Body of pancreas (tissue), 4 donors: Measurements from ENCODE around the gene EVA1C. TPM values are rescaled to one million over a fixed set of nuclear protein-coding genes. Genes with fewer than 3 reads are reported as not detected.

Source experiments
- ATAC-seq: fragments of 150-250 bp; one replicate; pipeline ENCODE4 v1.9.1; 2016
- DNase-seq, 4 donors: peaks; one replicate each; pipeline ENCODE4 v3.0.0-alpha.2; 2019
- H3K27ac ChIP-seq, 4 donors: fragments of 200-600 bp; sonication (generic); 1 replicate in 3 of 4; 2 replicates in 1 of 4; pipeline versions ENCODE4 v1.5.1 to v1.6.1; 2016 to 2019; ENCODE audit warnings: mild to moderate bottlenecking in 1 of 4, mixed read lengths in 1 of 4, moderate library complexity in 1 of 4
- H3K27me3 ChIP-seq, 2 donors: fragments of 200-600 bp; sonication (generic); one replicate each; pipeline ENCODE4 v1.6.0; 2016; ENCODE audit warnings: mild to moderate bottlenecking in 1 of 2
- H3K36me3 ChIP-seq, 2 donors: fragments of 200-600 bp; sonication (generic); replicated peaks in 1 of 2; 2 replicates each; pipeline ENCODE4 v1.5.1; 2016; ENCODE audit warnings: low read depth in 2 of 2; ENCODE audit not compliant: insufficient read depth in 1 of 2
- H3K4me1 ChIP-seq: fragments of 200-600 bp; sonication (generic); one replicate; pipeline ENCODE4 v1.6.0; 2016
- H3K4me3 ChIP-seq, 2 donors: fragments of 200-600 bp; sonication (generic); 1 replicate in 1 of 2; 2 replicates in 1 of 2; pipeline ENCODE4 v1.5.1; 2016 to 2019
- H3K9me3 ChIP-seq, 3 donors: fragments of 200-600 bp; sonication (generic); 1 replicate in 2 of 3; 2 replicates in 1 of 3; pipeline ENCODE4 v1.5.1; 2016
- POLR2A ChIP-seq, 3 donors: fragments of 450-650 bp; IDR thresholded peaks; one replicate each; pipeline ENCODE4 v1.6.1; 2016; ENCODE audit warnings: antibody characterized with exemption in 3 of 3, mild to moderate bottlenecking in 2 of 3
- WGBS, 2 donors: methylation state at CpG; one replicate each; pipeline ENCODE4 v1.1.5; 2017; 5-methylcytosine and 5-hydroxymethylcytosine counted together
- intact Hi-C: fragments of 100-400 bp; cut with DNase I; formaldehyde crosslinking; loops from one replicate; pipeline ENCODE4 v1.15.1; 2023
- total RNA-seq, 2 donors: library from RNA; depleted of rRNA; stranded (reverse); fragments of >200 nt; gene quantifications; one replicate each; pipeline ENCODE4 v1.1.0, GENCODE V29; 2016
- TF ChIP-seq, protein P1 (sequence below), 7 experiments: fragments of 450-650 bp in 4 of 7; fragments of 200-600 bp in 3 of 7; sonication (generic) in 3 of 7; IDR thresholded peaks; one replicate each; pipeline ENCODE4 v1.5.1; 2016 to 2019; ENCODE audit warnings: antibody characterized with exemption in 7 of 7

EVA1C gene
- total RNA-seq, 2 donors from 2014 or later = 16.5 to 24.4 TPM

DNA sequence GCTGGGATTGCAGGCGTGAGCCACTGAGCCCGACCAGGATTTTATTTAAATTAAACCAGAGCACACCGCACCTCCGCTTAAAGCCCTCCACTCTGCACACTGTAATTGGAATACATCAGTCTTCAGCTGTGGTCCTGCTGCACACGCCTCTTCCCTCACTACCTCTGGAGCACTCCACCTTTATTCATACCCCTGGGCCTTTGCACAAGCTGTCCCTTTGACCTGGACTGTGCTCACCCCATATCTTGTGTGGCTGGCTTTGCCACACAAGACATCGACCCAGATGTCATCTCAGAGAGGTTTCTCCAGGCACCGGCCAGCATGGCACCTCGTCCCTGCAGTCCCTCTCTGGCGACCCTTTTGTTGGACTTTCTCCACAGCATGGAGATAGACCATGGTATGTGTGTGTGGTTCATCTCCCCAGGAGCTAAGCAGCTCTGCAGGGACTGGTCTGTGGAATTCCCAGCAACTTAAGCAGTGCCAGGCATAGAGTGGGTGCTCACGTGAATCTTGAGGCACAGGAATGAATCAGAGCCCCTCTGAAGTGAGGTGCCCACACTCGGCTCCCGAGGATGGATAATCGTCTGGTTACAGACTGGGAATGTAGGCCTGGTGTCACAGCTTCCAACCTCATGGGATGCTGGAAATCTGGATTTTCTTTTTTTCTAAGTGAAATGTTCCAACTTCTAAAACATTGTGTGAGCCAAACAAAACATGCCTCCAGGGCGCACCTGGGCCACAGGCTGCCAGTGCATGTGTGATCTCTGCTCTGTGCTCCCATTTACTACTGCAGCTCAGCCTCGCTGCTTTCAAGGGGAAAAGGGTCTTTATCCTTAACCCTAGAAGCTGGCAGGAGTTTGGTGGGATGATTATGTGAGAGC lies 61.9 kb downstream of the EVA1C start:
- TF ChIP-seq, protein P1, sequence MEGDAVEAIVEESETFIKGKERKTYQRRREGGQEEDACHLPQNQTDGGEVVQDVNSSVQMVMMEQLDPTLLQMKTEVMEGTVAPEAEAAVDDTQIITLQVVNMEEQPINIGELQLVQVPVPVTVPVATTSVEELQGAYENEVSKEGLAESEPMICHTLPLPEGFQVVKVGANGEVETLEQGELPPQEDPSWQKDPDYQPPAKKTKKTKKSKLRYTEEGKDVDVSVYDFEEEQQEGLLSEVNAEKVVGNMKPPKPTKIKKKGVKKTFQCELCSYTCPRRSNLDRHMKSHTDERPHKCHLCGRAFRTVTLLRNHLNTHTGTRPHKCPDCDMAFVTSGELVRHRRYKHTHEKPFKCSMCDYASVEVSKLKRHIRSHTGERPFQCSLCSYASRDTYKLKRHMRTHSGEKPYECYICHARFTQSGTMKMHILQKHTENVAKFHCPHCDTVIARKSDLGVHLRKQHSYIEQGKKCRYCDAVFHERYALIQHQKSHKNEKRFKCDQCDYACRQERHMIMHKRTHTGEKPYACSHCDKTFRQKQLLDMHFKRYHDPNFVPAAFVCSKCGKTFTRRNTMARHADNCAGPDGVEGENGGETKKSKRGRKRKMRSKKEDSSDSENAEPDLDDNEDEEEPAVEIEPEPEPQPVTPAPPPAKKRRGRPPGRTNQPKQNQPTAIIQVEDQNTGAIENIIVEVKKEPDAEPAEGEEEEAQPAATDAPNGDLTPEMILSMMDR (IDR thresholded peaks at IDR 0.05) = no peak
- H3K36me3 ChIP-seq = no peaks in the 10 kb centered on the region
- peaks cover 31% of the 10 kb centered on the region for H3K4me1 ChIP-seq
- 81 to 87% methylated on average over 15 of the region's 15 CpGs for WGBS, 2 donors
- H3K27ac ChIP-seq = peak overlapping the region in 3 of 4 donors; percentile 41 to 83 (median 81)
- H3K9me3 ChIP-seq = no peaks in the 10 kb centered on the region
- DNase-seq = no peak
- intact Hi-C loops = no loop called here
- no peak for ATAC-seq
- no peaks in the 10 kb centered on the region for H3K27me3 ChIP-seq
- no peak overlapping the region for H3K4me3 ChIP-seq

DNA sequence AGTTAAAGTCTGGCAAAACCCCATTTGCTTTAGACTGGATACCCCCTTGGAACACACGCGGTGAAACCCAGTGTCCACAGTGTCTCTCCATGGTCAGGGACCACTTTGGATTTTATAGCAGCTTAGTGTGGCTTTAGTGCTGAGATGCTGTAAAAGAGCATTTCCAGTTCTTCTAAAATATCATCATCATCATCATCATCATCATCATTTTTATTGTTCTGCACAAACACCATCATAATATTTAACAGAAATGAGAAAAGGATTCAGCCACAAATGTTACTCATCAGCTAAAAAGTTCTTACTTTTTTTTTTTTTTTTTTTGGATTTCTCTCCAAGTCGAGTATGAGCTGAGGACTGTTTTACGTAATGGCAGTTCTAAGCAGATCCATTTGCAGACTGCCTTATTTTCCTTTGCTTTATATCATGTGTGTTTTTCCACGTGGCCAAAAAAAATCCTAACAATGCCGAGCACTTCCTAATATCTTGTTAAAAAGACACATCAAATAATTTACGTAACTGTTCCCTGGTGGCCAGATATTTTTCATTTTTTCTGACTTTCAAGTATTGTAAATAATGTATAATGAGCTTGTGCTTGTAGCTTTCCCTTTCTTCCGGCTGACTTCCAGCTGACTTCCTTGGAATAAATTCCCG lies 62.8 kb downstream of the EVA1C start:
- intact Hi-C loops = no loop called here
- Histone ChIP-seq H3K27ac (peak overlapping the region in 3 of 4 donors; percentile 41 to 83 (median 81)), H3K36me3 (no peaks in the 10 kb centered on the region), H3K27me3 (no peaks in the 10 kb centered on the region), H3K4me1 (peaks cover 31% of the 10 kb centered on the region), H3K9me3 (no peaks in the 10 kb centered on the region), H3K4me3 (no peak overlapping the region)
- DNase-seq (no peak), ATAC-seq (peak; percentile 36)
- TF ChIP-seq, protein P1 (IDR thresholded peaks at IDR 0.05) = no peak
- TF ChIP-seq POLR2A (IDR thresholded peaks at IDR 0.05) = no peak
- WGBS, 2 donors = 27 to 42% methylated on average over 9 of the region's 9 CpGs

DNA sequence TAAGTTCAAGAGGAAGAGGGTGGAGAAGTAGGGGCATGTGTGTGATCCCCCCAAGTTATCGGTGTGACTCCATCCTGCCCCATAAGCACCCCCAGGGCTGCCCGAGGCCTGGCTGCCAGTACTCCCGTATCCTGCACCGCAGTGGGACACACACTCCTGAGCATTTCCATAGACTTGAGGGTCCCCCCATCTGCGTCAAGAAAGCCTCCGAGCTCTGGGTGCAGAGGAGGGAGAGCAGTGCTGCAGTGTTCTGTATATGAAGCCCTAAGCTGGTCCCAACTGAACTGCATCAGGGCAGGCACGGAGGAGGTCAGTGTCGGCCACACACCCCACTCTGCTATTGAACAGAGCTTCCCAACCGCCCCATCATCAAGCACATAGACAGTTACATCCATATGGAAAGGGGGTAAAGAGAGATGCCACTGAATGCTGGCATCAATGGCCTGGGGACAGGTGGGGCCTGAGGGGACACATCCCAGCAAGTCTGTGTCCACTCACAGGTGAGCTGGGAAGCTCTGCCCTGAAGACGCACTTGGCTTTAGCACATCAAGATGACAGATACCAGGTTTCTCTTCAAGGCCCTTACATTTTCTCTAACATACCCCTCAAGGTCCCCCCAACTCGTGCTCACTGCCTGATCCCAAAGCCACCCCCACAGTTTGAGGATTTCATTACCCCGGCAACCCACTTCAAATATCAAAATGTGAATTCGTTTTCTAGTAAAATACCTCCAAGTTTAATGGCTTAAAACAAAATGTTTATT lies 64.3 kb downstream of the EVA1C start:
- DNase-seq (no peak), ATAC-seq (no peak)
- Histone ChIP-seq H3K27ac (peak overlapping the region in 3 of 4 donors; percentile 41 to 83 (median 81)), H3K9me3 (no peaks in the 10 kb centered on the region), H3K36me3 (no peaks in the 10 kb centered on the region), H3K4me1 (peaks cover 31% of the 10 kb centered on the region), H3K4me3 (no peak overlapping the region), H3K27me3 (no peaks in the 10 kb centered on the region)
- TF ChIP-seq, protein P1 (IDR thresholded peaks at IDR 0.05) = no peak
- TF ChIP-seq POLR2A (IDR thresholded peaks at IDR 0.05) = no peak
- 93 to 97% methylated on average over 13 of the region's 13 CpGs for WGBS, 2 donors
- intact Hi-C loops = no loop called here

DNA sequence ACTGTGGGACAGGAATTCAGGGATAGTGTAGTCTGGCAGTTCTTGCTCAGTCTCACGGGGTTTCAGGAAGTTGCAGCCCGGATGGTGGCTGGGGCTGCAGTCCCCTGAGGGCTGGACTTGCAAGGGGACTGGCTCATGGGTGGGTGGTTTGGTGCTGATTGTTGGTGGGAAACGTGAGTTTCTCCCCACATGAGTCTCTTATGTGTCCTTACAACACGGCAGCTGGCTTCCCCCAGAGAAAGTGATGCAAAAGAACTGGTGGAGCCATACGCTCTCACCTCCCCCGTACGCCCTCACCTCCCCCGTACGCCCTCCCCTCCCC lies 64.9 kb downstream of the EVA1C start:
- intact Hi-C loops = no loop called here

More for the DNA sequence above, 64.9 kb downstream of the EVA1C start:
- ATAC-seq (no peak), DNase-seq (no peak)
- peaks cover 31% of the 10 kb centered on the region for H3K4me1 ChIP-seq
- H3K9me3 ChIP-seq = no peaks in the 10 kb centered on the region
- H3K27ac ChIP-seq = peak overlapping the region in 2 of 4 donors; percentile 81 to 83
- no peaks in the 10 kb centered on the region for H3K27me3 ChIP-seq
- no peaks in the 10 kb centered on the region for H3K36me3 ChIP-seq
- 80 to 87% methylated on average over 6 to 8 of the region's 9 CpGs for WGBS, 2 donors
- TF ChIP-seq POLR2A (IDR thresholded peaks at IDR 0.05) = no peak
- TF ChIP-seq, protein P1 (IDR thresholded peaks at IDR 0.05) = no peak
- H3K4me3 ChIP-seq = no peak overlapping the region
